Measurements from ENCODE around the gene ABTB1. TPM values are rescaled to one million over a fixed set of nuclear protein-coding genes. Genes with fewer than 3 reads are reported as not detected.

Gene ABTB1
- total RNA-seq, 1 donor from 2014 or later = 5.8 TPM

GRCh38 chr3:127637971-127638370 is 34.8 kb upstream of the ABTB1 start:
- TF ChIP-seq CTCF (IDR thresholded peaks at IDR 0.05; ENCODE audit: insufficient read depth, low read length, severe bottlenecking) = no peak
- no peak for FAIRE-seq
- H3K27me3 ChIP-seq (ENCODE audit: control insufficient read depth, insufficient read depth, low read length) = peaks cover 3% of the 10 kb centered on the region
- H3K36me3 ChIP-seq (ENCODE audit: control insufficient read depth, insufficient read depth, low read length) = no peaks in the 10 kb centered on the region
- DNase-seq (ENCODE audit: low read depth) = no peak
- no peak overlapping the region for H3K4me3 ChIP-seq (ENCODE audit: low read depth, low read length)

- FAIRE-seq (no peak), DNase-seq (ENCODE audit: low read depth) (peak; percentile 35)
These were observed 33.3 kb upstream of the ABTB1 start for GRCh38 chr3:127639173-127640041.

GRCh38 chr3:127640042-127640355 is 32.8 kb upstream of the ABTB1 start:
- no peaks in the 10 kb centered on the region for H3K36me3 ChIP-seq (ENCODE audit: control insufficient read depth, insufficient read depth, low read length)
- FAIRE-seq (no peak), DNase-seq (ENCODE audit: low read depth) (no peak)
- H3K27me3 ChIP-seq (ENCODE audit: control insufficient read depth, insufficient read depth, low read length) = peaks cover 3% of the 10 kb centered on the region
- no peak for TF ChIP-seq CTCF (IDR thresholded peaks at IDR 0.05; ENCODE audit: insufficient read depth, low read length, severe bottlenecking)
- no peak overlapping the region for H3K4me3 ChIP-seq (ENCODE audit: low read depth, low read length)

More at GRCh38 chr3:127639173-127640041, 33.3 kb upstream of the ABTB1 start:
- peaks cover 3% of the 10 kb centered on the region for H3K27me3 ChIP-seq (ENCODE audit: control insufficient read depth, insufficient read depth, low read length)
- H3K36me3 ChIP-seq (ENCODE audit: control insufficient read depth, insufficient read depth, low read length) = no peaks in the 10 kb centered on the region
- no peak for TF ChIP-seq CTCF (IDR thresholded peaks at IDR 0.05; ENCODE audit: insufficient read depth, low read length, severe bottlenecking)
- H3K4me3 ChIP-seq (ENCODE audit: low read depth, low read length) = no peak overlapping the region

- no peak for FAIRE-seq
- no peak for DNase-seq (ENCODE audit: low read depth)
These were observed 27.9 kb upstream of the ABTB1 start for GRCh38 chr3:127644641-127645370.

GRCh38 chr3:127645371-127646015 is 27.3 kb upstream of the ABTB1 start:
- no peak for DNase-seq (ENCODE audit: low read depth)
- FAIRE-seq = no peak
- Histone ChIP-seq H3K36me3 (ENCODE audit: control insufficient read depth, insufficient read depth, low read length) (no peaks in the 10 kb centered on the region), H3K27me3 (ENCODE audit: control insufficient read depth, insufficient read depth, low read length) (no peaks in the 10 kb centered on the region), H3K4me3 (ENCODE audit: low read depth, low read length) (no peak overlapping the region)
- TF ChIP-seq CTCF (IDR thresholded peaks at IDR 0.05; ENCODE audit: insufficient read depth, low read length, severe bottlenecking) = no peak

More at GRCh38 chr3:127644641-127645370, 27.9 kb upstream of the ABTB1 start:
- Histone ChIP-seq H3K4me3 (ENCODE audit: low read depth, low read length) (no peak overlapping the region), H3K27me3 (ENCODE audit: control insufficient read depth, insufficient read depth, low read length) (no peaks in the 10 kb centered on the region), H3K36me3 (ENCODE audit: control insufficient read depth, insufficient read depth, low read length) (no peaks in the 10 kb centered on the region)
- no peak for TF ChIP-seq CTCF (IDR thresholded peaks at IDR 0.05; ENCODE audit: insufficient read depth, low read length, severe bottlenecking)
